NOMO-1 treated with DMSO at 0.1 percent for 48 hours (cell line): ENCODE measurements around the gene IGF2.
"Not testable (repeated sequence)": the region's sequence is repeated elsewhere in the genome, so short reads cannot be mapped to it uniquely, and the experiment has no call there.

Source experiments
- DNase-seq: peaks from one replicate; lab custom pipeline; 2025; ENCODE audit not compliant: unreplicated experiment; lab: John Stamatoyannopoulos, UW

Gene IGF2, protein sequence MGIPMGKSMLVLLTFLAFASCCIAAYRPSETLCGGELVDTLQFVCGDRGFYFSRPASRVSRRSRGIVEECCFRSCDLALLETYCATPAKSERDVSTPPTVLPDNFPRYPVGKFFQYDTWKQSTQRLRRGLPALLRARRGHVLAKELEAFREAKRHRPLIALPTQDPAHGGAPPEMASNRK

DNA sequence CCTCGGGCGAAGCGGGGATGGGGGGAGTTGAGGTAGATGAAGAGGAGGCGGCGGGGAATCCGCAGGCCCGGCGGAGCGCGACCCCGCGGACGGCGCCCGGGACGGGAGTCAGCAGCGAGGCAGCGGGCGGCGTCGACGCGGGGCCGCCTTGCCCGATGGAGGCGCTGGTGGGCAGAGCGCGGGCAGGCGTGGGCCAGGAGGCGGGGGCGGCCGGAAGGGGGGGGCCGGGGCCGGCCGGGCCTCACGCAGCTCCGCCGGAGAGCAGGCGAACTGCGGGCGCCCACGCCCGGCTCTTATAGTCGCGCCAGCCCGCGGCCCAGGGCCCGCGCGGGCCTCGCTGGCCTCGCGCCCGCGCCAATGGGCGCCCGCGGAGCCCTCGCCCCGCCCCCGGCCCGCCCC is at the start of gene IGF2:
Gene IGF2 (minus strand): TSS at position 267 of the 399 bp plus-strand sequence. CDS start 3,866 bp downstream, outside the sequence.
- DNase-seq: no peak

- no peak for DNase-seq
Measured at GRCh38 chr11:2188745-2189144, 49.6 kb upstream of the IGF2 start.

- no peak for DNase-seq
Measured at GRCh38 chr11:2187280-2187707, 48.1 kb upstream of the IGF2 start.

DNA sequence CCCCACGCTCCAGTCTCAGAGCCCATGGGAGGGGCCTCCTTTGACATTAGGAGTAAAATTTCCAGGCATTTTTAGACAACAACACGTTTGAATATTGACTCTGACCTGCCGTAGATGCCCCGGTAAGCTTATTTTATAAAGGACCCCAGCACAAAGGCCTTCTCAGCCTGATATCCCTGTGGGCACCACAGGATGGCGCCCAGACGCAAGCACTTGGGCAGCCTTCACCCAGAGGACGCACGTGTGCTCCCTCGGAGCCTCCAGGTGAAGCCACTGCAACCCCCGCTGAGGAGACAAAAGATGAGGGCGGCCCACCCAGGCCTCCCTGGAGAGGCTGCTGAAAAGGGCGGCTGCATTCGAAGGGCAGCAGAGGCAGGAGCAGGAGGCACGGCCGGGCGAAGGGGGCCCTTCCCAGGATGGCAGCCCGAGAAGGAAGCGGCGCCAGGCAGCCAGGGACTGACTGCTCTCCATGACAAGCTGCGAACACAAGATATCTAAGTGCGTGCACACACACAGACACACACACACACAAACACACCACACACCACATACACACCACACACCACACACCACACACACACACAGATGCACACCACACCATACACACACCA is 47.6 kb upstream of the IGF2 start:
- peak; percentile 64 for DNase-seq

DNA sequence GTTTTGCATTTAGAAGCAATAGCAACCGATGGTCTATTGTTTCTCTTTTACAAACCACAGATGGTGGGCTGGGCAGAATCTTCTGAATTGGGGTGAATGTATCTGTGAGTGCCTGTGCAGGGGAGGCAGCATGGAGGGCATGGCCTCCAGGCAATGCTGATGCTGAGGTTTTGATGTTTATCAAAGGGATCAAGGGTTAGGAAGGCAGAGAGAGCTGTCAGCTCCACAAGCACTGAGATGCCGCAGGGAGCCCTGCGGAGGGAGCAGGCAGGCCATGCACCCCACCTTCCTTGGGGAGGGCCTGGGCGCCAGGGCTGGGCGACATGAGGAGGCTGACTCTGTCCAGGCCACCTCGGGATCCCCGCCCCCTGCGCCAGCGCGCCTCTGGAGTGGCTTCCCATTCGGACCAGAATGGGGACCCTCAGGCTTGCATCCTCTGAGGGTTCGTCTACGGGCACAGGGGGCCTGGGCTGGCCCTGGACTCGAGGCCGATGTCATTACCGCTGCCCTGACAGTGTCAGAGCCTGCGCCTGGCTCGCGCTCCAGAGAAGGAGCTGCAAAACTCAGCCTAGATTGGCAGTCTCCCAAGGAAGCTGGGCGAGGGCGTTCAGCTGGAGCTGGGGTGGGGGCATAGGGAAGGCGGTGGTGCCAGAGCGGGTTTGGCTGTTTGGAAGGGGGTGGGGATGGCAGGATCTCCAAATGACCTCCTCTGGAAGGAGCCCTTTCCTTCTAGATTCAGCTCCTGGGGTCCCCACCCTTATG is 46.3 kb upstream of the IGF2 start:
- DNase-seq: no peak

DNA sequence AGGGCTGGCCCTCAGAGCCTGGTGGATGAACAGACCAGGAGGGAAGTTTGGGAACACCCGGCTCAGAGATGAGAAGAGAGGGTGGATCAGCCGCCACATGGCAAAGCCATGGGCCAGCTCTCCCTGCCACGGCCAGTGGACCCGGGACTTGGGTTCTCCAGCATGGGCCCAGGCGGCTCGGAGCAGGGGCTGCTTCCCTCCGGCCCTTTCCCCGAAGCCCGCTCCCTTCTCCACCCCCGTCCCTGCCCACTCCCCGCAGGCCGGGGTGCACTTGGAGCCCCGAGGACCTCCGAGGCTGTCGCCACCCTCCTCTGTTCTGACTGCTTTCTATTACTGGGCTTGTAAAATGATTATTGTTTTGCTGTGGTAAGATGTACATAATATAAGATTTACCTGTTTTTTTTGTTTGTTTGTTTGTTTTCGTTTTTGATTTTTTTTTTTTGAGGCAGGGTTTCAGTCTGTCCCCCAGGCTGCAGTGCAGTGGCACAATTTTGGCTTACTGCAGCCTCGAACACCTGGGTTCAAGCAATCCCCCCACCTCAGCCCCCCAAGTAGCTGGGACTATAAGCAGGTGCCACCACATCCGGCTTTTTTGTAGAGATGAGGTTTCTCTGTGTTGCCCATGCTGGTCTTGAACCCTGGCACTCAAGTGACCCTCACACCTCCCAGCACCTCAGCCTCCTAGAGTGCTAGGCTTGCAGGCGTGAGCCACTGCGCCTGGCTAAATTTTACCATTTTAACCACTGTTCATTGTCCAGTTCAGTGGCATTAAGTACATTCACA is 43.7 kb upstream of the IGF2 start:
- DNase-seq: no peak

DNA sequence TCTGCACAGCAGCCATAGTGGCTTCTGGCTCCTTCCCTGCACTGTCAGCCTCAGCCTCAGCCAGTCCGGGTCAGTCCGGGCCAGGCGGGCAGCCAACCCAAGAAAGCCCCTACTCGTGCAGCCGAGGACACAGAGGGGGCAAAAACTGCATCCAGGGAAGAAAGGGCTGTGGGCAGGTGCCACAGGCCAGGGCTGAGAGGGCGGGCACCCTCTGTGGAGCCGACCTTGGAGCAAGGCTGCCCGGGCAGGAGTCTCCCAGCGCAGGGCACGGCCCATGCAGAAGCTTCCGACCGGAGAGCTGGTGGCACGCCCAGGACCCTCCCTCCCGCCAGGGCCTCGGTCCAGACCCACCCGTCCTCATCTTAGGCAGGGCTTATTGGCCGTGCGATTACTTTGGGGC is 42.9 kb upstream of the IGF2 start:
- no peak for DNase-seq

- DNase-seq: no peak
Measured at GRCh38 chr11:2180789-2181370, 41.7 kb upstream of the IGF2 start.

- DNase-seq: no peak
Measured at GRCh38 chr11:2180347-2180746, 41.2 kb upstream of the IGF2 start.

GRCh38 chr11:2179516-2179915 is 40.3 kb upstream of the IGF2 start:
- DNase-seq: no peak

DNA sequence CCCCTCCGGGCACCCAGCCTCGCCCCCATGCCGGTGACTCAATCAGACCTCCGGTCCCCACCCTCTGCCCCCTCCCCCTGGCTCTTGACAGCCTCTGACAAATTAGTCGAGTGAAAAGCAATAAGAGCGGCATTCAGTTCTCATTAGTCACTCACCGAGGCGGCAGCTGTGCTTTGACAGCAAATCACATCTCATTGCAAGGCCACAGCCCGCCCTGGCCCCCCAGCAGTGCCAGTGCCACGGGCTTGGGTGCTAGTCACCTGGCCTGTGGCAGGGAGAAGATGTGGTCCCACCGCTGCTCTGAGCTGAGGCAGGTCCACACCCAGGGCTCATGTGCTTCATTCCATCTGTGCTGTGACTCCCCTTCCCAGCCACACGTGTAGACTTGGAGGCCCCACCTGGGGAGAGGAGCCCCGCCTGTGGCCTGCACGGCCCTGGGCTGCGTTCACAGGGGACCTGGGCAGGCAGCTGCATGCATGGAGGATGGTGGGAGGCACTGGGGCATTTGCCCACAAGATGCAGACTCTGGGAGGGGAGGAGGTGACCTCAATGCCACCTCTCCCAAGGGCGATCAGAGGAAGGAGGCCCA is 39.8 kb upstream of the IGF2 start:
- no peak for DNase-seq

DNA sequence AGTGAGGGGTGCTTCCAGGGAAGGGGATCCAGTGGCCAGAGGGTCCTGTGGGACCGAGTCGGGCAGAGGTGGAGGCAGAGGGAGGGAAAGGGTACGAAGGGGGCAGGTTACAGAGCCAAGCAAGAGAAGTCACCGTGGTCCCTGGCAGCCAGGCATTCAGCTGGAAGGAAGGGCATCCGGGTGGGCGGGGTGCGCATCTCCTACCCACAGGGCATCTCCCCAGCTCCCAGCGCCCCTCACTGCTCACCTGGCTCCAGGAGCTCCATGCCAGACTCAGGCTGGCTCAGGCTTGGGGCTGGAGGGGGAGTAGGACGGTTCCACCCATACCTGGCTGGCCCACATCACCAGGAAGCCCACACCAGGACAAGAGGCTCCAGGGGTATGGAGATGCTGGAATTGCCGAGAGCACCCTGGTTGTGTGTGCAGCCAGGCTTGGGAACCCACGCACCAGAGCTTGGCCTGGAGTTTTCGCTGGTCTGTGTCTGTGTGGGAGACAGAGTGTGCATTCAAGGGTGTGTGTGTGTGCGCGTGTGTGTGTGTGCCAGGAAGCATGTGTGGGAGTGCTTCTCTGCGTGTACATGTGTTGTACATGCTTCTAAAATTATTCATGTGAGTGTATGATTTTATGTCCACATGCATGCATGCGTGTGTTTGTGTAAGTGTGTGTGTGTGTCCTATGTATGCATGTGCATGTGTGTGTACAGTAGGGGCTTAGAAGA is 39.0 kb upstream of the IGF2 start:
- DNase-seq: not testable (repeated sequence)

DNA sequence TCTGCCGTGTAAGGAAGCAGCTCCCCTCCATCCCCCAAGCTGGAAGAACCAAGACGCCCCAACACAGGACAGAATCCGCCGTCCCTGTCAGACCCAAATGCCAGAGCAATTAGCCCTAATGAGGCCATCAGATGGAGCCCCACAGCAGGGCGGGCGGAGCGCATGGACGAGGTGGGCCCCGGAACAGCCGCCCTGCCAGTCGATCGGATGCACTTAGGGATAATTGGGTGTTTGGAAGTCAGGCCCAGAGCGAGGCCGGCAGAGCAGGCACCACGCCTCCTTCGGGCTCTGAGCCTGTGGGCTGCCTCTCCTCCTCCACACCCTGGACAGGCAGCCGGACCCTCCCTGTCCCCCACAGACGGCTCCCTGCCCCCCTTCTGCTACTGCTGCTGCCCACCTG is 37.9 kb upstream of the IGF2 start:
- DNase-seq: no peak

DNA sequence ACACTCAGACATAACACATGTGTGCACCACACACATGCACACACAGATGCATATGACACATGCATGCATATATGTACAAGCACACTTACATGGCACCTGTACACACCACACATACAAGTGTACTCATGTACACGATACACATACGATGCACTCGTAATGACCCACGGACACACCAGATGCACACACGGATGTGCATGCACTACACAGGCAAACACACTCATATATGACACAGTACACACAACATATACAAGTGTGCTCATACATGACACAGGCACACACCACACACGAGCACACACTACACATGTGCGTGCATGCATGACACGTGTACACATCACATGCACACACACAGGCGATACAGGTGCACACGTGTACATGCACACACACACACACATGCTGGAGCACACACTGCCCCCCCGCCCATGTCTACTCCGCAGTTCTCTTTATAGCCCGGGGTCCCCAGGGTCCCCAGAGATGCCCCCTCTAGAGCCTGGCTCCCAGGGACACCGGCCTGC is 37.3 kb upstream of the IGF2 start:
- no peak for DNase-seq

DNA sequence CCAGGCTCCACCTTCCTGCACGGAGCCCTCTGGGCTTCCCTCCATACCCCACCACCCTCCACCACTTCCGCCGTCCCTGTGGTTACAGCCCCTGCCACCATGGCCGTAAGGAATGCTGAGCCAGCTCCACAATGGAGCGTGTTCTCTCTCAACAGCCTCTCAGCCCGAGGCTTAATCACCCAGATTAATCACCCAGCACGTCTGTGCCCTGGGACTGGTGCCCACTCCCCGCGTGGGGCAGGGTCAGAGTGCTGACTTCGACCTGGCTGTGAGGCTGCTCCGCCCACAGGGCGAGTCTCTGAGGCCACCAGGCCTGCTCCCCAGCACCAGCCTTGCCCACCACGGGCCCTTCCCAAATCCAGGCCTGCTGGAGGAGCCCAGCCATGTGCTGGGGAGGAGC is 36.5 kb upstream of the IGF2 start:
- DNase-seq: no peak

- no peak for DNase-seq
Measured at GRCh38 chr11:2174361-2174760, 35.2 kb upstream of the IGF2 start.

GRCh38 chr11:2173761-2174160 is 34.6 kb upstream of the IGF2 start:
- DNase-seq: no peak

- no peak for DNase-seq
Measured at GRCh38 chr11:2173150-2173693, 34.0 kb upstream of the IGF2 start.

- no peak for DNase-seq
Measured at GRCh38 chr11:2172676-2173075, 33.5 kb upstream of the IGF2 start.

GRCh38 chr11:2171591-2172003 is 32.4 kb upstream of the IGF2 start, which contains the start of gene TH:
Gene TH, minus strand, starts transcription at chr11:2171815. Its CDS starts 29 bp downstream, at chr11:2171786.
- no peak for DNase-seq
